Measurements from ENCODE around the gene GTPBP3. TPM values are rescaled to one million over a fixed set of nuclear protein-coding genes. Genes with fewer than 3 reads are reported as not detected.

Gene GTPBP3
- total and polyA plus RNA-seq, 2 of the 13 experiments (the other 11 are each of a cell fraction or from before 2014, with no cell fraction given) = 17.5 to 30.0 TPM

- Histone ChIP-seq H3K9ac (ENCODE audit: insufficient read depth, low read depth, low read length) (no peak overlapping the region), H3K4me3 (replicated peaks in 1 of 3; ENCODE audit: insufficient read depth in 1 of 3, low read depth in 2 of 3, low read length in 3 of 3) (no peak overlapping the region), H3K79me2 (ENCODE audit: insufficient read depth, low read length) (peaks cover 7% of the 10 kb centered on the region), H3K36me3 (replicated peaks in 1 of 2; ENCODE audit: control insufficient read depth in 1 of 2, insufficient read depth in 2 of 2, low read length in 2 of 2) (0 out of 5 replicates have a peak, but pooled peaks cover 0 to 4% of the 10 kb centered on the region in 2 experiments), H3K9me3 (ENCODE audit: low read length) (no peaks in the 10 kb centered on the region), H3K4me2 (ENCODE audit: low read depth, low read length) (peak overlapping the region; percentile 91), H3K27me3 (ENCODE audit: control insufficient read depth in 1 of 2, insufficient read depth in 2 of 2, low read length in 2 of 2) (no peaks in the 10 kb centered on the region; a peak in 1 of 5 replicates), H3K27ac (ENCODE audit: extremely low read length, insufficient read depth, low read length) (no peak overlapping the region), H3K4me1 (ENCODE audit: insufficient read depth, low read length) (peaks cover 60% of the 10 kb centered on the region), H2AFZ (ENCODE audit: low read length) (no peak overlapping the region), H4K20me1 (ENCODE audit: insufficient read depth, low read length) (no peaks in the 10 kb centered on the region)
- ChIA-PET POLR2A (interaction anchor here (0.6 to 3.7 kb wide), 3 partner anchors 26 to 71 kb away, joined by 5 to 37 read pairs (median 5); partner anchors contain the start of gene DDA1), CTCF (ENCODE audit: low intra/inter-chr PET ratio, low total read pairs) (no interaction called here)
- no peak for DNase-seq (ENCODE audit: low spot score)
- intact Hi-C loops (cut with micrococcal nuclease; ENCODE audit: unreplicated experiment) = loop anchor here (5.0 kb wide), 1 partner anchor 72 kb away; the partner anchor contains the start of gene BST2
- 70% methylated on average over 10 of the region's 10 CpGs for WGBS (ENCODE audit: low lambda C conversion rate)
- no peak for ATAC-seq
- no TSS peak for BruUV-seq (replicated peaks)
- in situ Hi-C loops (cut with HindIII; ENCODE audit: extremely low pct_ligation_motif_present, low pct_unique_long_range_greater_than_20kb) = no loop called here
- FAIRE-seq = no peak
- TF ChIP-seq WIZ (CRISPR knock-in tag; IDR thresholded peaks at IDR 0.05) (no peak), ZKSCAN8 (CRISPR knock-in tag; IDR thresholded peaks at IDR 0.05; ENCODE audit: borderline replicate concordance) (0 out of 2 replicates have a peak, but pooled peaks have one; percentile 27)
Observed at GRCh38 chr19:17335575-17335974, 1.8 kb upstream of the GTPBP3 start.

GRCh38 chr19:17337675-17338432 is 501 bp downstream of the GTPBP3 start:
- Histone ChIP-seq H3K27ac (ENCODE audit: extremely low read length, insufficient read depth, low read length) (peak overlapping the region; percentile 88), H3K79me2 (ENCODE audit: insufficient read depth, low read length) (peaks cover 7% of the 10 kb centered on the region), H3K4me2 (ENCODE audit: low read depth, low read length) (peak overlapping the region; percentile 73), H3K9me3 (ENCODE audit: low read length) (no peaks in the 10 kb centered on the region), H3K9ac (ENCODE audit: insufficient read depth, low read depth, low read length) (peak overlapping the region; percentile 71), H3K36me3 (replicated peaks in 1 of 2; ENCODE audit: control insufficient read depth in 1 of 2, insufficient read depth in 2 of 2, low read length in 2 of 2) (peaks cover 1 to 9% of the 10 kb centered on the region in 2 experiments; a peak in 1 of 5 replicates), H3K27me3 (ENCODE audit: control insufficient read depth in 1 of 2, insufficient read depth in 2 of 2, low read length in 2 of 2) (no peaks in the 10 kb centered on the region; a peak in 1 of 5 replicates), H4K20me1 (ENCODE audit: insufficient read depth, low read length) (no peaks in the 10 kb centered on the region), H3K4me3 (replicated peaks in 1 of 3; ENCODE audit: insufficient read depth in 1 of 3, low read depth in 2 of 3, low read length in 3 of 3) (peak overlapping the region; percentile 57 to 90 (median 75); a peak in 5 of 6 replicates), H3K4me1 (ENCODE audit: insufficient read depth, low read length) (peaks cover 66% of the 10 kb centered on the region), H2AFZ (ENCODE audit: low read length) (no peak overlapping the region)
- 20% methylated on average over 16 of the region's 50 CpGs for WGBS (ENCODE audit: low lambda C conversion rate)
- POLR2A ChIA-PET = interaction anchor here (0.7 to 0.9 kb wide), 2 partner anchors 10 to 29 kb away, joined by 4 to 5 read pairs; partner anchors contain the start of gene DDA1
- TSS peak; percentile 58 for BruUV-seq (replicated peaks)
- in situ Hi-C loops (cut with HindIII; ENCODE audit: extremely low pct_ligation_motif_present, low pct_unique_long_range_greater_than_20kb) = no loop called here
- no peak for DNase-seq (ENCODE audit: low spot score)
- ATAC-seq = no peak
- FAIRE-seq = no peak
- intact Hi-C loops (cut with micrococcal nuclease; ENCODE audit: unreplicated experiment) = loop anchor here (2.0 to 5.0 kb wide), 2 partner anchors 29 to 69 kb away; partner anchors contain the start of genes BST2 and DDA1
- CTCF ChIA-PET (ENCODE audit: low intra/inter-chr PET ratio, low total read pairs) = no interaction called here
- TF ChIP-seq ATRX (CRISPR knock-in tag; IDR thresholded peaks at IDR 0.05; ENCODE audit: borderline replicate concordance) = no peak
- no peak for TF ChIP-seq ZC3H4 (CRISPR knock-in tag; IDR thresholded peaks at IDR 0.05; ENCODE audit: borderline replicate concordance)
- no peak for TF ChIP-seq E2F1 (CRISPR knock-in tag; IDR thresholded peaks at IDR 0.05)
- TF ChIP-seq BRD4 (CRISPR knock-in tag; IDR thresholded peaks at IDR 0.05) = no peak
- no peak for TF ChIP-seq ZNF460 (CRISPR knock-in tag; IDR thresholded peaks at IDR 0.05; ENCODE audit: borderline replicate concordance)
- TF ChIP-seq SOX13 (IDR thresholded peaks at IDR 0.05) = no peak
- no peak for TF ChIP-seq SOX13 (CRISPR knock-in tag; conservative IDR thresholded peaks at IDR 0.05 in 1 of 2, IDR thresholded peaks at IDR 0.05 in 1 of 2)
- TF ChIP-seq ZNF282 (IDR thresholded peaks at IDR 0.05; ENCODE audit: partially characterized antibody) = no peak
- 0 out of 2 replicates have a peak, but pooled peaks have one; percentile 67 for TF ChIP-seq ZNF773 (CRISPR knock-in tag; IDR thresholded peaks at IDR 0.05; ENCODE audit: borderline replicate concordance)
- no peak for TF ChIP-seq ZNF766 (CRISPR knock-in tag; IDR thresholded peaks at IDR 0.05; ENCODE audit: borderline replicate concordance)
- TF ChIP-seq ZNF772 (CRISPR knock-in tag; IDR thresholded peaks at IDR 0.05) = no peak
- no peak for TF ChIP-seq ZBTB26 (CRISPR knock-in tag; IDR thresholded peaks at IDR 0.05; ENCODE audit: borderline replicate concordance)
